WTC11 (cell line): Measurements from ENCODE around the gene EIF4H.

Experiments
- CTCF ChIP-seq: fragments of 200-600 bp; IDR thresholded peaks from 2 replicates; pipeline ENCODE4 v1.8.0; 2022; ENCODE audit warnings: antibody characterized with exemption
- ESRRA ChIP-seq: sonication (generic); formaldehyde crosslinking; IDR thresholded peaks from 2 replicates; pipeline ENCODE4 v1.8.1; 2022; ENCODE audit warnings: mild to moderate bottlenecking, missing genetic modification reagents, borderline replicate concordance
- KAT7 ChIP-seq: sonication (generic); formaldehyde crosslinking; IDR thresholded peaks from 2 replicates; pipeline ENCODE4 v1.8.1; 2023; ENCODE audit warnings: missing genetic modification reagents, mild to moderate bottlenecking, borderline replicate concordance
- ZNF512 ChIP-seq: sonication (generic); formaldehyde crosslinking; IDR thresholded peaks from 2 replicates; pipeline ENCODE4 v1.8.1; 2022; ENCODE audit warnings: missing genetic modification reagents, borderline replicate concordance
- TF ChIP-seq, protein P1 (sequence below): sonication (generic); formaldehyde crosslinking; IDR thresholded peaks from 2 replicates; pipeline ENCODE4 v1.8.0; 2022; ENCODE audit warnings: mild to moderate bottlenecking, missing genetic modification reagents
- TF ChIP-seq, protein P2 (sequence below): sonication (generic); formaldehyde crosslinking; IDR thresholded peaks from 2 replicates; pipeline ENCODE4 v1.8.1; 2023; ENCODE audit warnings: mild to moderate bottlenecking, moderate library complexity, missing genetic modification reagents

DNA sequence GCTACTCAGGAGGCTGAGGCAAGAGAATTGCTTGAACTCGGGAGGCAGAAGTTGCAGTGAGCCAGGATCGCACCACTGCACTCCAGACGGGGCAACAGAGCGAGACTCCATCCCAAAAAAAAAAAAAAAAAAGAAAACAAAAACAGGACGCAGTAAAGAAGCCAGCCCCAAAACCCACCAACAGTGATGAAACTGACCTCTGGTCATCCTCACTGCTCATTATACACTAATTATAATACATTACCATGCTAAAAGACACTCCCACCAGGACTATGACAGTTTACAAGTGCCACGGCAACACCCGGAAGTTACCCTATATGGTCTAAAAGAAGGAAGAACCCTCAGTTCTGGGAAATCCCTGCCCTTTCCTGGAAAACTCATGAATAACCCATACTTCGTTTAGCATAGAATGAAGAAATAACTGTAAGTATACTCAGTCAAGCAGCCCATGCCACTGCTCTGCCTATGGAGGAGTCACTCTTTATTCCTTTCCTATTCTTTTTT lies 40.0 kb upstream of the EIF4H start:
- TF ChIP-seq CTCF: no peak
- TF ChIP-seq, protein P1, sequence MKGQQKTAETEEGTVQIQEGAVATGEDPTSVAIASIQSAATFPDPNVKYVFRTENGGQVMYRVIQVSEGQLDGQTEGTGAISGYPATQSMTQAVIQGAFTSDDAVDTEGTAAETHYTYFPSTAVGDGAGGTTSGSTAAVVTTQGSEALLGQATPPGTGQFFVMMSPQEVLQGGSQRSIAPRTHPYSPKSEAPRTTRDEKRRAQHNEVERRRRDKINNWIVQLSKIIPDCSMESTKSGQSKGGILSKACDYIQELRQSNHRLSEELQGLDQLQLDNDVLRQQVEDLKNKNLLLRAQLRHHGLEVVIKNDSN (CRISPR knock-in tag): no peak
- TF ChIP-seq ESRRA: no peak
- no peak for TF ChIP-seq KAT7 (CRISPR knock-in tag)
- no peak for TF ChIP-seq ZNF512 (CRISPR knock-in tag)
- TF ChIP-seq, protein P2, sequence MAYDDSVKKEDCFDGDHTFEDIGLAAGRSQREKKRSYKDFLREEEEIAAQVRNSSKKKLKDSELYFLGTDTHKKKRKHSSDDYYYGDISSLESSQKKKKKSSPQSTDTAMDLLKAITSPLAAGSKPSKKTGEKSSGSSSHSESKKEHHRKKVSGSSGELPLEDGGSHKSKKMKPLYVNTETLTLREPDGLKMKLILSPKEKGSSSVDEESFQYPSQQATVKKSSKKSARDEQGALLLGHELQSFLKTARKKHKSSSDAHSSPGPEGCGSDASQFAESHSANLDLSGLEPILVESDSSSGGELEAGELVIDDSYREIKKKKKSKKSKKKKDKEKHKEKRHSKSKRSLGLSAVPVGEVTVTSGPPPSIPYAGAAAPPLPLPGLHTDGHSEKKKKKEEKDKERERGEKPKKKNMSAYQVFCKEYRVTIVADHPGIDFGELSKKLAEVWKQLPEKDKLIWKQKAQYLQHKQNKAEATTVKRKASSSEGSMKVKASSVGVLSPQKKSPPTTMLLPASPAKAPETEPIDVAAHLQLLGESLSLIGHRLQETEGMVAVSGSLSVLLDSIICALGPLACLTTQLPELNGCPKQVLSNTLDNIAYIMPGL (CRISPR knock-in tag): no peak
